ENCODE results near the gene AFF2. TPM values are rescaled to one million over a fixed set of nuclear protein-coding genes. Genes with fewer than 3 reads are reported as not detected.

Gene AFF2
- total RNA-seq, 3 donors from 2014 or later, result 4.6 to 41.0 (median 5.7) TPM

DNA sequence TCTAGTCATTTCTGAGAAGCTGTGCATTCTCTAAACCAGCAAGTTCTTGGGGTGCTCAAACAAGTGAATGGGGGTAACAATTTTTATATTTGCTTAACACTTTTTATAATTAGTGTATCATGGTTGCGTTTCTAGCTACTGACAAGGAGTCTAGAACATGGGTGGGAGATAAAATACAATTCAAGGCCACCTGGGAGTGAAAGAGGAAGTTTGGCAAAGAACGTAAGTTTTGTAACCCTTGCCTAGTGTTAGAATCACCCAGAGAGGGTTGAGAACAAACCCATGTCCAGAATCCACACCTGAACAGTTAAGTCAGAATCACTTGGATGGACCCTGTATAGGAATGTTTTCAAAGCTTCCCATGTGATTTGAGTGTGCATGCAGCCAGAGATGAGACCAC, 92.7 kb downstream of the AFF2 start:
- TF ChIP-seq, protein P1, sequence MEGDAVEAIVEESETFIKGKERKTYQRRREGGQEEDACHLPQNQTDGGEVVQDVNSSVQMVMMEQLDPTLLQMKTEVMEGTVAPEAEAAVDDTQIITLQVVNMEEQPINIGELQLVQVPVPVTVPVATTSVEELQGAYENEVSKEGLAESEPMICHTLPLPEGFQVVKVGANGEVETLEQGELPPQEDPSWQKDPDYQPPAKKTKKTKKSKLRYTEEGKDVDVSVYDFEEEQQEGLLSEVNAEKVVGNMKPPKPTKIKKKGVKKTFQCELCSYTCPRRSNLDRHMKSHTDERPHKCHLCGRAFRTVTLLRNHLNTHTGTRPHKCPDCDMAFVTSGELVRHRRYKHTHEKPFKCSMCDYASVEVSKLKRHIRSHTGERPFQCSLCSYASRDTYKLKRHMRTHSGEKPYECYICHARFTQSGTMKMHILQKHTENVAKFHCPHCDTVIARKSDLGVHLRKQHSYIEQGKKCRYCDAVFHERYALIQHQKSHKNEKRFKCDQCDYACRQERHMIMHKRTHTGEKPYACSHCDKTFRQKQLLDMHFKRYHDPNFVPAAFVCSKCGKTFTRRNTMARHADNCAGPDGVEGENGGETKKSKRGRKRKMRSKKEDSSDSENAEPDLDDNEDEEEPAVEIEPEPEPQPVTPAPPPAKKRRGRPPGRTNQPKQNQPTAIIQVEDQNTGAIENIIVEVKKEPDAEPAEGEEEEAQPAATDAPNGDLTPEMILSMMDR (IDR thresholded peaks at IDR 0.05), result no peak
- TF ChIP-seq POLR2A (IDR thresholded peaks at IDR 0.05) (no peak), POLR2AphosphoS5 (IDR thresholded peaks at IDR 0.05) (no peak)
- Histone ChIP-seq H3K4me3 (no peak overlapping the region), H3K9me3 (no peaks in the 10 kb centered on the region), H3K36me3 (no peaks in the 10 kb centered on the region), H3K4me1 (no peaks in the 10 kb centered on the region), H3K27ac (no peak overlapping the region), H3K27me3 (peaks cover 0 to 14% of the 10 kb centered on the region in 2 donors)
- intact Hi-C loops (cut with DNase I; ENCODE audit: low total_unique reads), result no loop called here
- DNase-seq (ENCODE audit: low spot score in 2 of 2), result no peak

DNA sequence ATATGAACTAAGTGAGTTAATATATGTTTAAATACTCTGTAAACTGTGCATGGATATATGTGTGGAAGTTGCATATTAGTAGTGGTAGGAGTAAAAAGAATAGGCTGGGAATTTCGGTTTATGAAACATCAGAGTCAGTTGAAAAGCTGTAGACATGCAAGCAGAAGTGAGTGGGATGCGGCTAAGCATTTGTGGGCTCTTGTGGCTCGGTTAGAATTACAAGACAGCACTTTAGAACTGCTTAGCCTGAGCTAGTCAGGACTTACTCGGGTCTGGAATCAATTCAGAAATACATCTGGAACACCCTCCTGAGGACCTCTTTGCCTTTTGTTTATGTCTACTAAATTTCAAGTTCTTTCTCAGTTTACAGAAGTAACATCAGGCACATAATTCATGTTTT, 93.6 kb downstream of the AFF2 start:
- intact Hi-C loops (cut with DNase I; ENCODE audit: low total_unique reads), result no loop called here

DNA sequence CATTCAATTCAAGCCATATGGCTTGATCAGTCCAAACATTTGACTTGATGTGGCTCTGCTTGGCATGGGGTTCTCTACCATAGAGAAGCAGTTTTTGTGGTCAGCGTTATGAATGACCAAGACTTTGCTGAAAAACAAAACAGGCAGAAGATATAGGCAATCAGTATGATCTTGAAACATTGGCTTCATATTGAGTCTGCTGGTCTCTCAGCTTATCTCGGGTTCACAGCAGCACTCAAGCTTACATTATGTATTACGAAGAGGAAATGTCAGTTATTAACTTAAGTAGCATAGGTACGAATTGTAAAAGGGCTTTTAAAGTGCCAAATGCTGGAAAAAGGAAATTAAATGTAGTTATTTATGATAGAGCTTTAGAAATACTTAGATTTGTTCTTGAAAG, 99.0 kb downstream of the AFF2 start:
- H3K4me3 ChIP-seq, result no peak overlapping the region
- peaks cover 0 to 6% of the 10 kb centered on the region in 2 donors for H3K27me3 ChIP-seq
- no peaks in the 10 kb centered on the region for H3K9me3 ChIP-seq
- H3K36me3 ChIP-seq, result no peaks in the 10 kb centered on the region
- TF ChIP-seq, protein P1 (IDR thresholded peaks at IDR 0.05), result no peak
- TF ChIP-seq POLR2A (IDR thresholded peaks at IDR 0.05), result no peak
- no peak for TF ChIP-seq POLR2AphosphoS5 (IDR thresholded peaks at IDR 0.05)
- no peaks in the 10 kb centered on the region for H3K4me1 ChIP-seq
- DNase-seq (ENCODE audit: low spot score in 2 of 2), result no peak
- intact Hi-C loops (cut with DNase I; ENCODE audit: low total_unique reads), result no loop called here
- no peak overlapping the region for H3K27ac ChIP-seq

More for the DNA sequence above, 93.6 kb downstream of the AFF2 start:
- Histone ChIP-seq H3K4me3 (no peak overlapping the region), H3K36me3 (no peaks in the 10 kb centered on the region), H3K4me1 (no peaks in the 10 kb centered on the region), H3K27me3 (peaks cover 0 to 19% of the 10 kb centered on the region in 2 donors), H3K27ac (no peak overlapping the region), H3K9me3 (no peaks in the 10 kb centered on the region)
- no peak for DNase-seq (ENCODE audit: low spot score in 2 of 2)
- TF ChIP-seq, protein P1 (IDR thresholded peaks at IDR 0.05), result no peak
- TF ChIP-seq POLR2AphosphoS5 (IDR thresholded peaks at IDR 0.05), result no peak
- no peak for TF ChIP-seq POLR2A (IDR thresholded peaks at IDR 0.05)

DNA sequence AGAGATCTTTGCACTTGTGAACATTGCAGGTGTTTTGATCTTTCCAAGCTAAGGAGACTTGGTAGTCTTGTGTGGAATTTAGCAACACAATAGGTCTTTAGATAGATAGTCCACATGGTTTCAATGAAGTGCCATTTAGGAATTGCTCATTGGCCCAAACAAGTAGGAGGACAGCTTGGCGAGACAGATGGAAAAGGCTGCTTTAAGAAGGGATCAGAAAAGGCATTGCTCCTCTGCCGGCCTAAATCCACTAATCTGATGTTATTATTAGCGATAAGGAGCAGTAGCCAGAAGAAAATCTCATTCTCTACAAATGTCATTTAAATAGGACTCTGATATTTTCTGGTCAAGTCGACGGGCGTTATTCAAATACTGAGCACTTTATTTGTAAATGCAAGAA, 99.7 kb downstream of the AFF2 start:
- intact Hi-C loops (cut with DNase I; ENCODE audit: low total_unique reads), result no loop called here
- H3K4me1 ChIP-seq, result no peaks in the 10 kb centered on the region
- H3K4me3 ChIP-seq, result no peak overlapping the region
- H3K27ac ChIP-seq, result no peak overlapping the region
- no peaks in the 10 kb centered on the region for H3K9me3 ChIP-seq
- H3K36me3 ChIP-seq, result no peaks in the 10 kb centered on the region
- H3K27me3 ChIP-seq, result peaks cover 0 to 6% of the 10 kb centered on the region in 2 donors
- TF ChIP-seq POLR2A (IDR thresholded peaks at IDR 0.05) (no peak), POLR2AphosphoS5 (IDR thresholded peaks at IDR 0.05) (no peak)
- TF ChIP-seq, protein P1 (IDR thresholded peaks at IDR 0.05), result no peak
- no peak for DNase-seq (ENCODE audit: low spot score in 2 of 2)

DNA sequence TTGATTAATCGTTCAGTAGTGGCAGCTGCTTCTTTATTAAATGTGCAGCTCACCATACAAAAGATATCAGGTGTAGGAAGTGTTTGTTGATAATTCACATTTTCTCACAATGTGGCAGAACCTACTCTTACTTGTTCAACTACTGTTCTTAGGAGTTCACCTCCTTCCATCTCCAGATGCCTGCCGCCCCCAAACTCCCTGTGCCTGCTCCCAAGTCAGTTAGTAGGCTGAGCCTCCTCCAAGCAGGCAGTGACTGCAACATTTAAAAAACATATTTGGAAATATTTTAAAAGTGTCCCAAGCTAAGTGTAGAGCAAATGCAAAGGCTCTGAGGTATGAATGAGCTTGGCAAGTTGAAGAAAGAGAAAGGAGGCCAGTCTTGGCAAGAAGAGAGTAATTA, 100.2 kb downstream of the AFF2 start:
- peaks cover 0 to 6% of the 10 kb centered on the region in 2 donors for H3K27me3 ChIP-seq
- no peak overlapping the region for H3K4me3 ChIP-seq
- H3K36me3 ChIP-seq, result no peaks in the 10 kb centered on the region
- TF ChIP-seq POLR2AphosphoS5 (IDR thresholded peaks at IDR 0.05) (no peak), POLR2A (IDR thresholded peaks at IDR 0.05) (no peak)
- TF ChIP-seq, protein P1 (IDR thresholded peaks at IDR 0.05), result no peak
- intact Hi-C loops (cut with DNase I; ENCODE audit: low total_unique reads), result no loop called here
- DNase-seq (ENCODE audit: low spot score in 2 of 2), result no peak
- no peak overlapping the region for H3K27ac ChIP-seq
- H3K4me1 ChIP-seq, result no peaks in the 10 kb centered on the region
- no peaks in the 10 kb centered on the region for H3K9me3 ChIP-seq
